Nucleus accumbens (tissue), 56 donors: ENCODE results near the gene ASXL2.
"Not testable (repeated sequence)": the region's sequence is repeated elsewhere in the genome, so short reads cannot be mapped to it uniquely, and the experiment has no call there.

Experiments
- DNase-seq, 56 donors: peaks; one replicate each; lab custom pipeline; 2025; lab: John Stamatoyannopoulos, UW

ASXL2 gene

DNA sequence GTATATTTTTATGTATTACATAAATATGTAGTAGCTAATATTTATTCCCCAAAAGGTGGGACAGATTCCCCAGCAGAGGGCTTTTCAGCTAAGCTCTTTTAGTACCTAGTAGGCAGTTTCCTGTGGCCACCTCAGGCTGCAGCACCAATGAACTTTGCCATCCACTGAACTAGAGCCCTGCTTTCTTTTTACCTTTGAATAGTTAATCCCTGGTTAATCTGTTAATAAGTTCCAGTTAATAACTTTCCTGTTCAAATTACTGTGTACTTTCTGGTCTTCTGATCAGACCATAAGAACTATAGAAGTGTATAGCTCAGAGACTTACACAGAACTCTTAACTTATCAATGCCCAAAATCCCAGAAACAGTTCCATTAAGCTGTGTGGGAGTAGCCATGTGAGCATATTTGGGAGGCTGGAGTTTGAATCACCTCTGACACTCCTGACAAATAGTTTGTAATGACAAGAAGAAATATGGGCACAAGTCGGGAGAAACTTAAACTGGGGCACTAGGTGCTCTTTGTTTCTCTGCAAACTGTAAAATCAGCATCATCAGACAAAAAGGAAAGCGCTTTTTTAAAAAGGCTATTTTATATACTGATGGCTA, 40.0 kb downstream of the ASXL2 start:
- no peak for DNase-seq

DNA sequence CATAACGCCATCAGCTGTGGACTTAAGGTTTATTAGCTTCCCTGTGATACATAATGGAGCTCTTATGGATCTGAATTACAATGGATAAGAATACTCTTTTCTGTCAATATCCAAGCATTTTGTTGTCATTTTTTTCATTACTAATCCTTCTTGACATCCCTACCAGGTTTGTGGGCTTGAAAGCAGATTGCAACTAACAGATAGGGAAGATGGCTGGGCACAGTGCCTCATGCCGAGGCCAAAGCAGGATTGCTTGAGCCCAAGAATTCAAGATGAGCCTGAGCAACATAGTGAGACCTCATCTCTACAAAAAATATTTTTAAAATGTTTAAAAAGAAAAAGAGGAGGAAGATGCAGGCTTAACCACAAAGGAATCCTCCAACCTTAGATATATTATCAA, 42.4 kb downstream of the ASXL2 start:
- DNase-seq = no peak

DNA sequence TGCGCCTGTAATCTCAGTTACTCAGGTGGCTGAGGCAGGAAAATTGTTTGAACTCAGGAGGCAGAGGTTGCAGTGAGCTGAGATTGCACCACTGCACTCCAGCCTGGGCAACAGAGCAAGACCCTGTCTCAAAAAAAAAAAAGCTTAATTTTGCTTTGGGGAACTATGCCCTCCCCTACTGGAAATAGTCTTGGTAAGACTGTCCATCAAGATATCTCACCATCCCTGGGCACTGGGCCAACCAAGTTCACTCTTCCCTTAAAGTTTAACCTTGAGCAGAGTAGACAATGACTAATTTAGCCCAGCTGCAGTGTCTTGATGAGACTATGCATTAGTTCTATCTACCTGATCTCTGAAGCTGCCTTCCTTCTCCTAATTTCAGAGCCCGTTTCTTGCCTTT, 44.7 kb downstream of the ASXL2 start:
- no peak for DNase-seq

DNA sequence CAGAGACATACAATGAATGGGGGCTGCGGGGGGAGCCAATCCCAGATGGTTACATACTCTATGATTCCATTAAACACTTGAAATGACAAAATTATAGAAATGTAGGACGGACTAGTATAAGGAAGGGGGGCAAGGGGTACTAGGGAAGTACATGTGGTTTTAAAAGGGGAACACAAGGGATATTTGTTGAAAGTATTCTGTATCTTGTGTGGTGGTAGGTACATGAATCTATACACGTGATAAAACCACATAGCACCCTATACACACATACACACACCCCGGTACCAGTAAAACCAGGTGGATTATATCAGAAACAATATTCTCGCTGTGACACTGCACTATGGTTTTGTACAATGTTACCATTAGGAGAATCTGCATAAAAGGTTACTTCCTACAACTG, 45.4 kb downstream of the ASXL2 start:
- DNase-seq = no peak

DNA sequence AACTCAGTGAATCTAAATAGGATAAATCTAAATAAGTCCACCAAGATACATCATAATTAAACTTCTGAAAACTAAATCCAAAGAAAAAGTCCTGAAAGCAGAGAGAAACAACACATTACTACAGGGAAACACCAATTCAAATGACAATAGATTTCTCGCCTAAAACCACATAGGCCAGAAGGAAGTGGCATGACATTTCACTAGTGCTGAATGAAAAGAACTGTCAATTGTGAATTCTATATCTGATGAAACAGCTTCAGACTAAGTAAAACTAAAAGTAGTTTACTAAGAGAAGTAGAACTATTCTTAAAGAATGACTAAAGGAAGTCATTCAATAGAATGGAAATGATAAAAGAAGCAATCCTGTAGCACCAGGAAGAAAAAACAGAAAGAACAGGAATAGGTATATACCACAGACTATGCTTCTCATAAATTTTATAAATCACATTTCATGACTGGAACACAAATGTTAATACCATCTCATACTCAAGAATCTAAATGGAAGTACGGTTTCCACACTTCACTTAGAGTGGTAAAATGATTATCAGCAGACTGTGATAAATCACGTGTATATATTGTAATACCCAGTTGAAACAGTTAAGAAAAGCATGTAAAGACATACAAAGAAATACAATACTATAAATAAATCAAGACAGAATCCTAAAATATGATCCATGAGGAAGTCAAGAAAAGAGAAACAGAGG, 46.4 kb downstream of the ASXL2 start:
- DNase-seq = no peak

DNA sequence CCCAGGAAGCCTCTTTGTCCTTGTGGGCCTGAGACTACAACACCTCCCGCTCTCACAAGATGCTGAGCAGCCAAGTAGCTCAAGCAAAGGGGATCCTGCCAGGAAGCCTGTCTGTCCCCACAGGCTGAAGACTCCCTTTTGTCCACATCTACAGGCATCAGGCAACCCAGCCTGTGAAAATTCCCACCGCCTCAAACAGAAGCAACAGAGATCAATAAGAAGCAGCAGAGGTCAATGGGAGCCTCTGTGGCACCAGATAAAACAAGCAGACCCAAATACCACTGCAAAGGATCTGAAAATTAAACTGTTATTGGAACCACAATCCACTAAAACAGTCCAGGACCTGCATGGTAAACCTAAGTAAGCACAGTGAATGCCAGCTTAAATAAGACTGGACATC, 48.5 kb downstream of the ASXL2 start:
- no peak for DNase-seq

DNA sequence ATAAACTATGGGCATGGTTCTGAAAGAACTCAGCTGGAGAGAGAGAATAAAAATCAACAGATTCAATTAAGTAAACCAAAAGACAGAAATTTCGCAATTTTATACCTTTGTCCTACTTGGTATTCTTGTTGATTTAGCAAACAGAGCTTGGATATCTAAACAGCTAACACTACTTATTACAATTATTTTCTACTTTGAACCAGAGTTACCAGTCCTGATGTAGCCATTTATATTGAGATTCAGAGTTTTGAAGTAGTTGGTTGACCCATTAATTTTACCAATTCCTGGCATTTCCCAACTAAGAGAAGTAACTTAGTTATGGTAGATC, 48.9 kb downstream of the ASXL2 start:
- no peak for DNase-seq

DNA sequence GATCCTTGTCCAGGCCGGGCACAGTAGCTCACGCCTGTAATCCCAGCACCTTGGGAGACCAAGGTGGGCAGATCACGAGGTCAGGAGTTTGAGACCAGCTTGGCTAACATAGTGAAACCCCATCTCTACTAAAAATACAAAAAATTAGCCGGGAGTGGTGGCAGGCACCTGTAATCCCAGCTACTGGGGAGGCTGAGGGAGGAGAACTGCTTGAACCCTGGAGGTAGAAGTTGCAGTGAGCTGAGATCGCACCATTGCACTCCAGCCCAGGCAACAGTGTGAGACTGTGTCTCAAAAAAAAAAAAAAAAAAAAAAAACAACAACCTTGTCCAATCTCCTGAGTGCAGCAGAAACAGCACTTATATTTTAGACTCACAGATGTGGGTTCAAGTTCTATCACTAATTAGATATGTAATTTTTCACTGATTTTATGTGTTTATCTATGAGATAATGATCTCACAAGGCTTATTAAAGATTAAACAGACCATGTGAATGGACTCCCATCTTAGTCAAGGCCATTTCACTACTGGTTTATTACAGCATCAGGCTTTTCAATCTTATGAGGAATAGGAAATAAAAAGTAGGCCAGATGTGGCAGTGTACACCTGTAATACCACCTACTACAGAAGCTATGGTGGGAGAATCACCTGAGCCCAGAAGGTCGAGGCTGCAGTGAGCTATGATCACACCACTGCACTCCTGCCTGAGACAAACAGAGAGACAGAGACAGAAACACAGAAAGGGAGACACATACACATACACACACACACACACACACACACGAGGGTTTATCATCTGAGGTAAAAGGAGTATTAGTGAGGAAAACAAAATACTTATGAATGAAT, 49.5 kb downstream of the ASXL2 start:
- not testable (repeated sequence) for DNase-seq

DNA sequence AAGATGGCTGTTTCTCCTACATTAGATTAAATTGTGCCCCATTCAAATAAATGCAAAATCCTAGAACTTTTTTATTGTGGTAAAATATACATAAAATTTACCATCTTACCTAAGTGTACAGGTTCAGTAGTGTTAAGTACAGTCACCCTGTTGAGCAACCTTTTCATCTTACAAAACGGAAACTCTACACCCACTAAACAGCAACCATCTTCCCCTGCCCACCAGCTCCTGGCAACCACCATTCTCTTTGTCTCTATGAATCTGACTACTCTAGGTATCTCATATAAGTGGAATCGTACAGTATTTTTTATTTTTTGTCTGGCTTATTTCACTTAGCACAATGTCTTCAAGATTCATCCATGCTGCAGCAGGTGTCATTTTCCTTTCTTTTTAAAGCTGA, 53.0 kb downstream of the ASXL2 start:
- no peak for DNase-seq

DNA sequence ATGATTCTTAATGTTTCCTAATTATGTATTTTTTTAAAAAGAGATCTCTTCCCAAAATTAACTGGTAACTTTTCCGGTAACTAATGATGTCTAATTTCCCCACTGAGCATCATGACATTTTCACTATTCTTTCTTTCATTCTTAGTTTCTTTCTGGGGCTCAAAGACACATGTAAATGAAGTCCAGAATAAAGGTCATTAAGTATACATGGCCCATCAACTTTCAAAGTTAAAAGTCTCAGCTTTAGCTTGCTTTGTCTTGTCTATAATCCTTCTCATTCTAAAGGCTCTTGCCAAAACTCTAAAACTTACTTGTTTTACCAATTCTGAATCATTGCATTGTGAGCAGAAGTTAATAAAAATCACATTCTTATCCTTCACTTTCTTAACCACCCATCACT, 53.6 kb downstream of the ASXL2 start:
- DNase-seq = no peak

DNA sequence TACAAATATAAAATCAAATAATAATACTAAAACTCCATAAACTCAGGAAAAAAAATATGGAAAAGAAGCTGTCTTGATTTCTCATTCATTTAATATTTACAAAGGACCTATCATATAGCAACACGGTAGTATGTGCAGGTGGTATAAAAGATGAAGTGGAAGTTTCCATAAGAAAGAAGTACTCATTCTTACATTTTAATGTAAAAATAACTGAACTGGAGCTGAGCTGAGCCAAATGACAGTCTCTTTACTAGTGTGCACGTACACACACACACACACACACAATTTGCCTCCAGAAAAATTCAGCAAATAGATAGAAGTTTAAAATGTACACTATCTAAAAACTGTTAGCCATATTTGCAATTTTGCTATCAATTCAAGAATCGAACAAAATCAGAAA, 54.1 kb downstream of the ASXL2 start:
- no peak for DNase-seq

DNA sequence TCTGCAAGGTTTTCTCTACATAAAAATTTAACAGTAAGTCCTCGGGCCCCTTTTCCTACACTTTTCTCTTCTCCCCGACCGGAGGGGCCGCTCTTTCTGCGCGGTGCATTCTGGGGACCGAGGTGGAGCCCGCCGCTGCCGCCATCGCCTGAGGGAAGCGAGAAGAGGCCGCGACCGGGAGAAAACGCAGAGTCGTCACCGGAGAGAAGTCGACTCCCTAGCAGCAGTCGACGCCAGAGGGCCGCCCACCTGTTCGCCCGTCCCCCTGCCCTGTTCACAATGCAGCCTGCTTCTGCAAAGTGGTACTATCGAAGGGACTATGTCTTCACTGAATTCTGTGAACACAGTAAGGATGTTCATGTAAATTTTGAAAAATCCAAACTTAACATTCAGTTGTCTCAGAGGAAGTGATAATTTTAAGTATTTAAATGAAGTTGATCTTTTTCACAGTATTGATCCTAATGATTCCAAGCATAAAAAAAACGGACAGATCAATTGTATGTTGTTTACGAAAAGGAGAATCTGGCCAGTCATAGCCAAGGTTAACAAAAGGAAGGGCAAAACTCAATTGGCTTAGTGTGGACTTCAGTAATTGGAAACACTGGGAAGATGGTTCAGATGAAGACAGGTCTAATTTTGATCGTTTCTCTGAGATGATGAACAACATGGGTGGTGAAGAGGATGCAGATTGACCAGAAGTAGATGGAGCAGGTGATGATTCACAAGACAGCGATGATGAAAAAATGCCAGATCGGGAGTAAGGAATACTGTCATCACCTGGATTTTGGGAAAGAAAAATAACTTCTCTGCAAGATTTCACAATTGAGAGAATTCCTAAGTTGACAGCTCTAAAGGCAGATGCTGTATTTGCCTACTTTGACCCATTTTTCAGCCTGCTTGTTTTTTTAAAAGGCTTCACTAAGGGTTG, 55.8 kb downstream of the ASXL2 start:
- DNase-seq = peak in 49 of 56 donors; percentile 2 to 78 (median 32)

DNA sequence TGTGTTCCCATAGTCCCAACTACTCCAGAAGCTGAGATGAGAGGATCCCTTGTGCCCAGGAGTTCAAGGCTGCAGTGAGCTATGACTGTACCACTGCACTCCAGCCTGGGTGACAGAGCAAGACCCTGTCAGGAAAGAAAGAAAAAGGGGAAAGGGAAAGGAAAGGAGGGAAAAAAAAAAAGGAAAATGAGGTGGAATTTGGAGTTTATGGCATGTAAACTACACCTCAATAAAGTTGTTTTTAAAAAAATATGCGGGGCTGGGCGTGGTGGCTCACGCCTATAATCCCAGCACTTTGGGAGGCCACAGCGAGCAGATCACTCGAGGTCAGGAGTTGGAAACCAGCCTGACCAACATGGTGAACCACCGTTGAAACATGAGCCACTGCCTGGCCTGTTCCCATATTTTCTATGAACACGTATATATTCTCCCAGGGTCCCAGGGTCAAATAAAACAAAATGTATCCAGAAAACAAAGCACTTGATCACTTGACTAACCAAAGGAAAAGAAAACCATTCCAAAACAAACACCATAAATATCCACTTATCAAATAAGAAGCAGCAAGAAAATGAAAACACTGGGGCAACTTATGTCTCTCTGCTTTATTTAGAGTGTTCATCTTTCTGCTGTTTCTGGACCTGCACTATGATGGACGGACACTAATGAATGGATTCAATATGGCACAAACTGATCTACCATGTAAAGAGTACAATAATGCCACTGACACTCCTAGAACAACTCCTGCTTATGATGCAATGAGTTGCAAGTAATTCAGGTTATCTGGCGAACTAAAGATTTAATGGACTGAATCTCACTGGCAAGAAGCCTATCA, 56.8 kb downstream of the ASXL2 start:
- DNase-seq = no peak

DNA sequence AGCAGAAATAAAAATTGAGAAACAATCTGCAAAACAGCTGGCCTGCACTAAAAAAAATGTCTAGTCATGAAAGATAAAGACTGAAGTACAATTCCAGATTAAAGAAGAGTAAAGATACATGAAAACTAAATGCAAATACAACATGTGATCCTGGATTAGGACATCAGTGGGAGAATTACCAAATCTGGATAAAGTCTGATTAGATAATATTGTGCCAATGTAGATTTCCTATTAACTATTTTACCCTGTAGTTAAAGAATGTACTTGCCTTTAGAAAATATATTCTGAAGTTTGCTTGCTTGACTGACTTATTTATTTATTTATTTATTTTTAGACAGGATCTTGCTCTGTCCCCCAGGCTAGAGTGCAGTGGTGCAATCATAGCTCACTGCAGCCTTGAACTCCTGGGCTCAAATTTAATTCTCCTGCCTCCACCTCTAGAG, 58.7 kb downstream of the ASXL2 start:
- no peak for DNase-seq

DNA sequence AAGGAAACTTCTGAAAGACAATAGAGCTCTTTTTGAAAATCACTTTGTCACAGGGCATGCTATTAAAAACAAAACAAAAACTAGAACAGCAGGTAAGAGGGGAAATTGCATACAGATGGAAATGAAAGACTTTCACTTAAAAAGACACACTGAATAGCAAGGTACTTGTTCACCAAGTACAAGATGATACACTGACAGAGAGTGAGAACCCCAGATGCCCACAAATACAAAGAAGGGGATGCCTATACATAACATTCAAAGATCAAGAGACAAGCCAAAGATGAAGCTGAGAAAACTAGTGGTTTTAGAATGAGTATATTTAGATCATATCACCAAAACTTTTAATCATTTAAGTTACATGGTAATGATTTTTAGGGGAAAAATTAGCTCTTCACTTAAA, 60.7 kb downstream of the ASXL2 start:
- DNase-seq = no peak

DNA sequence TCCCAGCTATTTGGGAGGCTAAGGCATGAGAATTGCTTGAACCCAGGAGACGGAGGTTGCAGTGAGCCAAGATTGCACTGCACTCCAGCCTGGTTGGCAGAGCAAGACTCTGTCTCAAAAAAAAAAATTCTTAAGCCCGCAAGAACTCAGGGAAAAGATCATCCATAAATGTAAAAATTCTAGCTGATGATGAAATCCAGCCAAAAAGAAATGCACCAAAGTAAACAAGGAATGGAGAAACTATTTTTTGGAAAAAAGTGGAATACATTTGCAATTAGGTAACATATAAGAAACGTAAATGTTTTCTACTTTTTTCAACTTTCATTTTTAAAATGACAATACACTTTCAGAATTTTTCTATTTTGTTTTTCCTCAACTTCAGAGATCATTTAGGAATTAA, 61.3 kb downstream of the ASXL2 start:
- DNase-seq = no peak

DNA sequence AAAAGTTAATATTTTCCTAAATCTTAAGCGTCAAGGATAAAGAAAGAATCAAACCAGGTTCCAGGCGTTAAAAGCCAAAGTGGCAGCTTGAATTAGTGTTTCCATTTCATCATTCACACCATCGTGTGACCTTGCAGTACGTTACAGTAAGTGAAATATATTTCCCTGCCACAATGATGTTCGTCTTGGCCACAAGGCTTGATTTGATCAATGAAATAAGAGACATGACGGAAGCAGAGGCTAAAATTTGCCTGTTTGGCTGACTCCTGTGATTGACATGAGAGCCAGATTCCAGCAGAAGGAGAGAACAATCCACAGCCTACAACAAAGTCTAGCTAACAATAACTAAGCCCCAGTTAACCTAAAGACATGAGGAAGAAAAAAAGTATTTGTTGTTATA, 62.0 kb downstream of the ASXL2 start:
- no peak for DNase-seq

DNA sequence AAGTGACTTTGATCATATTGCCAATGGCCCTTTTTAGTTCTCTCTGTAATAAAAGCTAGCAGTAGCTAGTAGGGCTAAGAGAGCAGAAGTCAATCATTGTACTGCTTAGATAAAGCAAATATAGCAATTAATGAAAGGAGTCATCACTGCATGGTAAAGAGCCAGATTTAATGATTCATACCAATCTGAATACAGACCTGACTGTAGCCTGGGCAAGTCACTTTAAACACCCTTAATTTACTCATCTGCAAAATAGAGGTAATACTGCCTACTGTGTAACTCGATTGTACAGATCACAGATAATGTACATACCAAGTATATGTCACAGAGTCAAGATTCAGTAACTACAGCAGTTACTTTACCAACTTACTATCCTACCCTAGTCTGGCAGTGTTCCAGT, 63.6 kb downstream of the ASXL2 start:
- DNase-seq = no peak

DNA sequence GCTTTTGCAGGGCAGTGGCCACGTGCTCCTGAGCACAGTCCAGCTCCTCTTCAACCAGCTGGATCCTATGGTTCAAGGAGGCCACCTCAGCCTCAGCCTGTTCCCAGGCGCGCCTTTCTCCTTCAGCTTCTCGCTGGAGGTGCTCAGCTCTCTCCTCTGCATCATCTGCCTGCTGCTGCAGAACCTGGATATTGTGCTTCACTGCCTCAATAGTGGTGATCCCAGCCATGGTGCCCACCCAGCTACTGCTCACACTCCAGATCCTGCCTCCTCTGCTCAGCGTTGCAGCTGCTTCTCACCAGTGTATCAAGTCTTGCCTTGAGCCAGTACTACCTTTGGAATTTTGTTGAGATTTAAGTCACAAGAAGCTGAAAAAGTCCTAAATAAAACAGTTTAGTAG, 67.9 kb downstream of the ASXL2 start:
- DNase-seq = no peak

DNA sequence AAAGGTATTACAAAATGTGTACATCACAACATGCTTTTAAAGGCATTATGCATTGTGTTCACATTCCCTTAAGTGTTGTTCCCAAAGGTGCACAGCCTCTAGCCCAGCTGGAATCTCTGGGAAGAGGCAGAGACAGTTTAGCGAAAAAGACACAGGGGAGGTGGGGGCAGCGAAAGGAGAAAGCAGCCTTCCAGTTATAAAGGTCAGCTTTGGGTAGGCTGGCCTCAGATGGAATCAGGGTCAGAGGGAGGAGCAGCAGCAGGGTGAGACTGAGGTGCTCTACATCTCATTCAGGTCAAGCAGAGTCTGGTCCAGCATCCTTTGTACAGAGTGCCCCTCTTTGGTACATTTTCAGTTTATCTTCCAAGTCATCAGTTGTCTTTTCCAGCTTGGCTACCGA, 68.6 kb downstream of the ASXL2 start:
- no peak for DNase-seq
